GM19025 (cell line): ENCODE results near the gene KLHDC8A.
"Not testable (repeated sequence)": the region's sequence is repeated elsewhere in the genome, so short reads cannot be mapped to it uniquely, and the experiment has no call there.

Source experiments
- ATAC-seq: cut with Tn5 transposase; IDR thresholded peaks from one replicate; pipeline ENCODE4 v1.9.1; 2021; ENCODE audit warnings: mild to moderate bottlenecking, low read depth, moderate library complexity; ENCODE audit not compliant: unreplicated experiment

The KLHDC8A gene

DNA sequence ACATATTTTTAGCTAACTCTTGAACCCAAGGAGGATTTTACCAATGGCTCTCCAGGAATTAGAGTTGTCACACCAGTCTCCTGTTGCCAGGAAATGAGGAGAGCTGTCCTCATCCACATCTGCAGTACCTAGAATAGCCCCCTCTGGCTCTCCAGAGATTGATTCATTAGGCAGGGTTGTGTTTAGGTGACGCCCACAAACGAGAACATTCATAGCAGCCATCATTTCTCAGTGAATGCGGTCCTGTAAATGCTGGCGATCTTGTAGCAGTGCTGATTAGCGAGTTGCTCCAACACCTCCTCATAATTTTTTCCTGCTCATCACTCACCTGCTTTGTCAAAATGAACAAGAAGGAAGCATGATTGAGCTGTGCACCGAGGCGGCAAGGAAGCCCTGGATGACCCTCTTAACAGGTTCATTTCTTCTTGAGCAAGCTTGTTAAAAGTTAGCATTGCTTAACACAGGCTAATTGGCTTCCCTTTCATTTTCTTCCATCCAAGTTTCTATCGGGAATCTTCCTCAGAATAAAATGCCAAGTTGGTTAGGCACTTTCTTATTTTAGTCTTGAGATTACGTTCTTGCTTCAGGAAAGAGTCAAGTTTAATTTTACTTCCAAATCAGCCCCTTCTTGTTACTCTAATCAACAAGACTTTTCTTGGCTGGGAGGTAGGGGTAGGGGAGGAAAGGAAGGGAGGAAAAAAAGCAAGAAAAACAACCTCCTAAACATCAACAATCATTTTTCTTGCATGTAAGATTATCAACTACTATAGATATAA, 16.5 kb upstream of the KLHDC8A start:
- no peak for ATAC-seq

- no peak for ATAC-seq
These were observed 15.3 kb upstream of the KLHDC8A start for GRCh38 chr1:205371871-205372660.

GRCh38 chr1:205370780-205371179, 14.1 kb upstream of the KLHDC8A start:
- no peak for ATAC-seq

DNA sequence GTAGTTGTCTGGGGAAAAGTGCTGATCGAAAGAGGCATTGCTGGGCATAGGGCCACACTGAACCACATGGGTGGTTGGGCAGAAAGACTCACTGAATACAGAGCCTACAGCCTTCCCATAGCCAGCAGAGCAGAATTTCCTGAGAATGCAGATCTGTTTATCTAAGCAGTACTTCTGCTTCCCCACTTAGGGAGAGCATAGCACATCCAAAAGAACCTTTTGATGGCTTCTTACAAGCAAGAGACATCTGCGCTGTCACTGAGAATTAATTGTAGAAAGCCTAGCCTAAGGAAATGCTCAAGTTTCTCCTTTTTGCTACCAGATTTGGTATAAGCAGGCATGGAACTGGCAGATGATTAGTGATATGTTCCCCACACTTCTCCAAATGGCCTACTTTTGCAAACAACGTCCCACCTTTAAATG, 13.0 kb upstream of the KLHDC8A start:
- ATAC-seq = no peak

DNA sequence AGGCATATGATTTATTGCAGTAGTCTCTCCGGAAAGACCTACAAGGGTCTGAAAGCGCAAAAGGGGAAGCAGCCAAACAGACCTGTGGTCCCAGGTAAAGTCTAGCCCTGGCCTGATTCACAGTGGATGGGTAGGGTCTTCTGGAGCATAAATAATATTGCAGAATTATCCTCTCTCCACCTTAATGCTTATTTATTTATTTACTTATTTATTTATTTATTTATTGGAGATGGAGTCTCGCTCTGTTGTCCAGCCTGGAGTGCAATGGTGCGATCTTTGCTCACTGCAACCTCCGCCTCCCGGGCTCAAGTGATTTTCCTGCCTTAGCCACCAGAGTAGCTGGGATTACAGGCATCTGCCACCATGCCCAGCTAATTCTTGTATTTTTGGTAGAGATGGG, 11.8 kb upstream of the KLHDC8A start:
- no peak for ATAC-seq

DNA sequence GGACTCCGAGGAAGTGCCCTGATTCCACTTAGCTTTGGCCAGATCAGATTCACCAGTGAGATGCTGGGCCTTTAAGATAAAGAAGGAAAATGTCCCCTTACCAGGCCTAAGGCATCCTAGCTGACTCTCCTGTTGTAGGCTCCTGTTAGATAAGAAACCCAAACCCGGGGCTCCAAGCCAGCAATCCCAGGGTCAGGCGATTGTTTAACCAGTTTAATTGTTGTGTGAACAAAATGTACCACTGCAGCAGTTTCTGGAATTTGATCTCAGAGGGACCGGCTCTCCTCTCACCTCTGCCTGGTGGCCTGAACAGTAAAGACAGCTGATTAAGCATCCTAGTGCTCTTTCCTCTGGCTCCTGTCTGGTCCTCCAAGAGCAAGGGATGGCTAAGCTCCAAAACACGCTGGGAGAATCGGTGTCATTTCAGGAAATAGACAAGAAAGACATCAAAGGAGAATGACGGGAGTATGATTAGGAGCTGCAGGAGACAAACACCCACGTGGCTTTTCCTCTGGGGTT, 9.3 kb upstream of the KLHDC8A start:
- ATAC-seq = no peak

- not testable (repeated sequence) for ATAC-seq
These were observed 8.4 kb upstream of the KLHDC8A start for GRCh38 chr1:205365086-205365485.

DNA sequence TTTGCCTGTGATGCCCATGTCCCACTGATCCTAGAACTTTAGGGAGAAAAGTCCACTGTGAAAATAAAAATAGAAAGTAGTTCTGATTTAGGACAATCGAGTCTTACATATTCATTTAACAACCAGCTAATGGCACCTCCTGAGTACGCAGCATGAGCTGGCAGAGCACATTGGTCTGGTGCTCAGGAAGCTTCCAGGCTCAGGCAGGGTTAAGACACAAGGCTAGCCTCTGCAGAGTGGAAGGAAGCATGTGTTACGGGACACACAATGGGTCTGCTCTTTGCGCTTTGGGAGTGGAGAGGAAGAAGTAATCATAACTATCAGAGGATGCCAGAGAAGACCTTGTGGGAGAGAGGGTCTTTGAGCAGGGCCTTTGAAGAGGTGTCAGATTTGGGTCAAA, 4.2 kb upstream of the KLHDC8A start:
- no peak for ATAC-seq

DNA sequence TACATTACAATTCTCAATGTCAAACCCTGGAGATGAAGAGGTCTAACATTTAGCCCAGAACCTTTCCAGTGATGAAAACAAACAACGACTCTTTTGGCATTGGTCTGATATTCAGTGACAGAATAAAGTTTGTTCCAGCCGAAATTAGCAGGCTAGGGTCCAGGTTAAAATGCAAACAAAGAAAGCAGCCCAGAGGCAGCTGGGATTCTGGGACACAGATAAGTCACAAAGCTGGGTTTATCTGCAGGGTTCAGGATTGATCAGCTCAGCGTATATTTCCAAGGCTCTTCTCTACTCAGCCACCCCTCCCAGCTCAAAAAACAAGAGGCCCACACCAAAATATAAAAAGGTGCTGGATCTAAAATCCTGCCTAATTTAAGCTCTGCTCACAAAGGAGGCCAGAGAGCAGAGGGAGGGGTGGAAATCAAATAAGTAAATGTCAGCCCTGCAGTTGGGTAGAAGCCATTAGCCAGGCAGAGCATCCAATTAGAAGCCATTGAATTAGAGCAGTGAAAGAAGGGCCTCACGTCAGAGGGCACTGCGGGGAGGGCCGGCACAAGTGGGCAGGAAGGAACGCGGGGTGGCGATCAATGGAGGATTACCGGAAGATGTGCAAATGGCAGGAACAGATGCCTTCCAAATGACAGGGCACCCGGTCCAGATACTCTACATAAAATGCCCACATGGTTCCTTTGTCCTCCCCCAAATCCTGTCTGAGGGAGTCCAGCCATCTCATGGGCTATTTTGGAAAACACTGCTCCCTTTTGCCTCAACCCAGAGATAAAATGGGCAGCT, 3.2 kb upstream of the KLHDC8A start:
- no peak for ATAC-seq

- no peak for ATAC-seq
These were observed 1.9 kb upstream of the KLHDC8A start for GRCh38 chr1:205358579-205358978.

GRCh38 chr1:205357567-205357966, 845 bp upstream of the KLHDC8A start:
- ATAC-seq = no peak

DNA sequence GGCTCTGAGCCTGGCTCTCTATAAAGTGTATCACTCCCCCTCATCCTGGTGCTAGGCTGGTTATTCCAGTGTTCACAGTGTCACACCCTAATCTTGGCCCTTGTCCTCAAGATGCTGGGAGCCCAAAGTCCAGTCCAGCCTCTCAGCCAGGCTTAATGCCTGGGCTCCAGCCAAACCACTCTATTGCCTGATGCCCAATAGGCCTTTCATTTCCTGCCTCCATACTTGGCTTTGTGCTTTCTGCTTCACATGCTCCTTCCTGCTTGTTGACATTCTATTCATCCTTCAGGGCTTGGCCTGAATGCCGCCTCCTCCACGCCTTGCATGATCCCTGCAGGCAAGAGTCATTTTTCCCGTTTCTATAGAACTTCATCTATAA, 1.7 kb downstream of the KLHDC8A start:
- ATAC-seq = no peak

DNA sequence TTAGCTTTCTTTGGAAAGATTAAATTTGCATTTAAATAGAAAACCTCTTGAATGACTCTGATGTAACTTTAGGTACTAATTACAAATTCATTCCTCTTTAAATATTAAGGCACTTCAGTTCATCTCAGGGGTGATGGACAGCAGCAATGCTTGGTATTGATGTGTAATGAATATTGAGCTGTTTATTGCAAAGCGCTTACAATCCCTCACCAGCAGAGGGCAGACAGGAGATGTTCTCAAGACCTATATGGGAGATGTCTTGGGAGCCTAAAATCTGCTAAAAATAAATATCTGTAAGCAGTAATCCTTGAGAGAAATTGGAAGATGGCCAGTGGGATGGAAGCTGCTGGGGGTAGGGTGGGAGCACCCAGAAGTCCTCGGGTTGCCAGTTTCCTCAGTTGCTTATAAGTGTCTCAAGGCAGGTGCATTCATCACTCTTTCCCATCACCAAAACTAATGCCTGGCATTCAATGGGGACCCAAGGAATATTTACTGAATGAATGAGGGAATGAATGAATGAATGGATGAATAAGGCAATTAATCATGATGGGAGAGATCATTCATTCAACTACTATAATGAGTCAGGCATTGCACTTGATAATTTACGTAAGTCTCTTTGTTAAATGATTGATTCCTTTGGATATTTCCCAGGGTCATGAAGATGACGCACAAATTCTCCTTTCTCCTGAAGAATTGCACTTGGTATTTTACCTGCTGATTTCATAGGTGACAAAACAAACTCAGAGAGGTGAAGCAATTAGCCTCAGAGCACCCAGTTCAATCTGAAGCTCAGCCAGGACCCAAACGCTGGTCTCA, 2.3 kb downstream of the KLHDC8A start:
- ATAC-seq = no peak

- ATAC-seq = no peak
These were observed 3.1 kb downstream of the KLHDC8A start for GRCh38 chr1:205353612-205354011.

- ATAC-seq = no peak
These were observed 3.5 kb downstream of the KLHDC8A start for GRCh38 chr1:205353191-205353590.

DNA sequence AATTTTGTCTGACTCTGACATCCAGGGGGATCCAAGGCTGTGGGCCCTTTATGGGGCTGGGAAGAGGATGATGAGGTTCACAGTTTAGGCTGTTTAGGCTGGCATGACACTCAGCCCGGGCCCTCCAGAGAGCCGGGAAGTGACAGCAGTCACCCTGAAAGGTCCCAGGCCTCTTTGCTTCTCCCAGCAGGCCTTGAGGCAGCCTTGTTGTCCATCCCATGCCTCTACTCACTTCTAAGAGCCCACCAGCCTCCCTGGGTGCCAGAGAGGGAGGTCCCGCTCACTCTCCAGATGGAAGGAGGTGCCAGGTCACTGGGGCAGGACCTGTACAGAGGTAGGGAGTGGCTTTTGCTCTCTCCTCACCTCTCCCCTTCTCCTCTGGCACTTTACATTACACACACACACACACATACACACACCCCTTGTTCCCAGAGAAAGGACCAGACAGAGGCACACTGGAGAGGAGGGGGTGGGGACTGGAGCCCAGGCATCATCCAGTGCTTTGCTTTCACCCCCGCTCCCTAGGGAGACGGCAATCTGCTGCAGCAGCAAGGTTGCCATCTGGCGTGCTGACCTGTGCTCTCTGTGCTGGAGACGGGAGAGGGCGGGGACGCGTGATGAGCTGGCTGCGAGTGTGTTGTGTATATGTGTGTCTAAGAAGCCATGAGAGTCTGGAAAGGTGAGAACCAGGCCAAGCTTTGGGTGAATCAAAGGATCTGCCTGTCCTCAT, 4.6 kb downstream of the KLHDC8A start:
- ATAC-seq = no peak

DNA sequence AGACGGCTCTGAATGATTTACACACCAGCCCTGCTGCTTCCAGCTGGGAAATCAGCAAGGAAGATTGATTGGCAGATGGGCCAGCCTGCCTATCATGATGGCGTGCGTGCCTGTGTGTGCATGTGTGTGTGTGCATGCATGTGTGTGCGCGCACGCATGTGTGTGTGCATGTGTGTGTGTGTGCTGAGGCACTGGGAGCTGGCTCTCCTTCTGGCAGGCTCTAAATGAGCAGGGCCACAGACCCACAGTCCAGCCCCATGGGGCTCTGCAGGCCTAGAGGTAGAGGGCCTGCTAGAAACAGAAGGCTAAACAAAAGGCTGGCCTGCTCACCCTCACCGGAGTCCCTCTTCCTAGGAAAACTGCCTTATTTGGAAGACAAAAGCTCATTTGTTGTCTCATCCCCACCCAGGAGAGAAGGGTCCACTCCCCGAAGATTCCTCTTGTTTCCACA, 6.0 kb downstream of the KLHDC8A start:
- no peak for ATAC-seq

DNA sequence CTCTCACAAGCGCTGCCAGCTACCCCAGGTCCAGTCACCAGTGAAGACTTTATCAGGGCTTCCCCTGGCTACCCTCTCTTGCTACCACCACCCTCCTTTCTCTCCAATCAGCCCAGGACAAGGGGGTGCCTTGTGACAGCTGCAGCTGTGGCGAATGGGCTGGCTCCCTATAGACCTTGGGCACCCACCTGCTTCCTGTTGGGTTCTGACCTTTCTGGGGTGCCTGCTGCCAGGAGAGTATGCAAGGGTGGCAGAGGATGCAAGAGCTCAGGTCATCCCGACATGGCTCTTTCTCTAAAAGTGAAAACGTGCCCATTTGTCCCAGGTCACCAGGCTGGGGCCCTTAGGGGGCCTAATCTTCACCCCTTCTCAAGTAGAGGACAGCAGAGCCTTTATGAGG, 6.6 kb downstream of the KLHDC8A start:
- no peak for ATAC-seq
